PC-9 (cell line): ENCODE data around the gene RAB3C.

Experiments used
- CTCF ChIP-seq: fragments of 200-600 bp; sonication (generic); conservative IDR thresholded peaks from 2 replicates; pipeline ENCODE4 v1.6.1; 2017; ENCODE audit warnings: mixed run types, antibody characterized with exemption, mild to moderate bottlenecking, moderate library complexity
- EZH2 ChIP-seq: fragments of 200-600 bp; sonication (generic); IDR thresholded peaks from 2 replicates; pipeline ENCODE4 v1.8.0; 2017; ENCODE audit warnings: antibody characterized with exemption, low read depth

DNA sequence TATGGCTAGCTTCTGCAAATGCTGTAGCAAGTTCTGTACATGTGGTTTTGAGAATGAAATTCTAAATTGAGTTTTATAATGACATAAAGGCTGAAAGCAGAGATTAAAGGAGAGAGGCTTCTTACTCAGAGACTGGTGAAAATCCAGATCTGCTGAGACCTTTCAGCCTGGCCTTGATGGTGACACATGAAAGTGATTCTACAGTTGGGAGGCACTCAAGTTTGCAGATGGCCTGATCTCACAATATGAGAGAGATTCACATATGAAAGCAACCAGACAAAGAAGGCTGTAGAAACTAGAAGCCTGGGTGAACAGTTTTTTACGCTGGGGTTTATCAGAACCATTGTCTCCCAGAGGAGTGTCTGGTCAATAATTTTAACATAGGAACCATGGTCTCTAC, 49.0 kb downstream of the RAB3C start:
- TF ChIP-seq CTCF (no peak), EZH2 (no peak)
